ENCODE data around the gene RRP9. TPM values are rescaled to one million over a fixed set of nuclear protein-coding genes. Genes with fewer than 3 reads are reported as not detected.

RRP9 gene
- total RNA-seq, 2 experiments from 2014 or later: 74.0 to 83.0 TPM

GRCh38 chr3:51954105-51954504 is 12.4 kb upstream of the RRP9 start:
- Mint-ChIP-seq H3K9me3 (no peaks in the 10 kb centered on the region), H3K27ac (no peak overlapping the region), H3K4me1 (no peaks in the 10 kb centered on the region), H3K27me3 (peaks cover 33% of the 10 kb centered on the region), H3K4me3 (no peak overlapping the region), H3K36me3 (no peaks in the 10 kb centered on the region)
- DNase-seq: no peak

GRCh38 chr3:51953445-51953844 is 11.7 kb upstream of the RRP9 start:
- no peaks in the 10 kb centered on the region for H3K9me3 Mint-ChIP-seq
- no peaks in the 10 kb centered on the region for H3K36me3 Mint-ChIP-seq

GRCh38 chr3:51950899-51951298 is 9.2 kb upstream of the RRP9 start:
- no peak for DNase-seq
- Mint-ChIP-seq H3K9me3 (no peaks in the 10 kb centered on the region), H3K4me1 (no peaks in the 10 kb centered on the region), H3K36me3 (no peaks in the 10 kb centered on the region), H3K27ac (no peak overlapping the region), H3K4me3 (no peak overlapping the region), H3K27me3 (peaks cover 27% of the 10 kb centered on the region)

More at GRCh38 chr3:51953445-51953844, 11.7 kb upstream of the RRP9 start:
- Mint-ChIP-seq H3K27me3 (peaks cover 33% of the 10 kb centered on the region), H3K27ac (no peak overlapping the region), H3K4me3 (no peak overlapping the region), H3K4me1 (no peaks in the 10 kb centered on the region)
- no peak for DNase-seq

- H3K9me3 Mint-ChIP-seq: no peaks in the 10 kb centered on the region
- no peak for DNase-seq
- no peaks in the 10 kb centered on the region for H3K4me1 Mint-ChIP-seq
- no peak overlapping the region for H3K4me3 Mint-ChIP-seq
- H3K36me3 Mint-ChIP-seq: no peaks in the 10 kb centered on the region
- peaks cover 13% of the 10 kb centered on the region for H3K27me3 Mint-ChIP-seq
- no peak overlapping the region for H3K27ac Mint-ChIP-seq
These were observed 7.4 kb upstream of the RRP9 start for GRCh38 chr3:51949121-51949520.

- Mint-ChIP-seq H3K27ac (no peak overlapping the region), H3K4me3 (no peak overlapping the region), H3K27me3 (peaks cover 3% of the 10 kb centered on the region), H3K9me3 (no peaks in the 10 kb centered on the region), H3K4me1 (peaks cover under 1% of the 10 kb centered on the region), H3K36me3 (no peaks in the 10 kb centered on the region)
- no peak for DNase-seq
These were observed 6.4 kb upstream of the RRP9 start for GRCh38 chr3:51948016-51948580.

- Mint-ChIP-seq H3K27me3 (no peaks in the 10 kb centered on the region), H3K27ac (no peak overlapping the region), H3K9me3 (no peaks in the 10 kb centered on the region), H3K4me3 (no peak overlapping the region), H3K36me3 (peaks cover 2% of the 10 kb centered on the region), H3K4me1 (peaks cover 3% of the 10 kb centered on the region)
- DNase-seq: no peak
These were observed 5.7 kb upstream of the RRP9 start for GRCh38 chr3:51947215-51947900.

GRCh38 chr3:51946796-51947195 is 5.1 kb upstream of the RRP9 start:
- H3K27me3 Mint-ChIP-seq: no peaks in the 10 kb centered on the region
- H3K4me1 Mint-ChIP-seq: peaks cover 3% of the 10 kb centered on the region
- H3K9me3 Mint-ChIP-seq: no peaks in the 10 kb centered on the region
- peaks cover 2% of the 10 kb centered on the region for H3K36me3 Mint-ChIP-seq
- H3K4me3 Mint-ChIP-seq: no peak overlapping the region
- DNase-seq: no peak
- no peak overlapping the region for H3K27ac Mint-ChIP-seq

- H3K4me3 Mint-ChIP-seq: no peak overlapping the region
- peaks cover 2% of the 10 kb centered on the region for H3K36me3 Mint-ChIP-seq
- no peaks in the 10 kb centered on the region for H3K27me3 Mint-ChIP-seq
- peaks cover 5% of the 10 kb centered on the region for H3K4me1 Mint-ChIP-seq
- H3K27ac Mint-ChIP-seq: no peak overlapping the region
- no peaks in the 10 kb centered on the region for H3K9me3 Mint-ChIP-seq
- no peak for DNase-seq
These were observed 4.4 kb upstream of the RRP9 start for GRCh38 chr3:51945926-51946705.

- no peak overlapping the region for H3K27ac Mint-ChIP-seq
- no peaks in the 10 kb centered on the region for H3K27me3 Mint-ChIP-seq
- no peak overlapping the region for H3K4me3 Mint-ChIP-seq
- no peaks in the 10 kb centered on the region for H3K9me3 Mint-ChIP-seq
- peaks cover 14% of the 10 kb centered on the region for H3K4me1 Mint-ChIP-seq
- peaks cover 10% of the 10 kb centered on the region for H3K36me3 Mint-ChIP-seq
- no peak for DNase-seq
These were observed 3.5 kb upstream of the RRP9 start for GRCh38 chr3:51945031-51945840.

- no peak for DNase-seq
- no peaks in the 10 kb centered on the region for H3K9me3 Mint-ChIP-seq
- peaks cover 15% of the 10 kb centered on the region for H3K36me3 Mint-ChIP-seq
- H3K27me3 Mint-ChIP-seq: no peaks in the 10 kb centered on the region
- H3K4me3 Mint-ChIP-seq: no peak overlapping the region
- H3K27ac Mint-ChIP-seq: no peak overlapping the region
- H3K4me1 Mint-ChIP-seq: peaks cover 20% of the 10 kb centered on the region
These were observed 2.8 kb upstream of the RRP9 start for GRCh38 chr3:51944451-51945021.

- peaks cover 19% of the 10 kb centered on the region for H3K36me3 Mint-ChIP-seq
- H3K4me3 Mint-ChIP-seq: no peak overlapping the region
- H3K4me1 Mint-ChIP-seq: peaks cover 25% of the 10 kb centered on the region
- no peaks in the 10 kb centered on the region for H3K27me3 Mint-ChIP-seq
- H3K9me3 Mint-ChIP-seq: no peaks in the 10 kb centered on the region
- no peak for DNase-seq
- H3K27ac Mint-ChIP-seq: no peak overlapping the region
These were observed 2.0 kb upstream of the RRP9 start for GRCh38 chr3:51943451-51944391.

- Mint-ChIP-seq H3K9me3 (no peaks in the 10 kb centered on the region), H3K27ac (peak overlapping the region; percentile 87), H3K36me3 (peaks cover 19% of the 10 kb centered on the region), H3K4me3 (peak overlapping the region; percentile 85), H3K4me1 (peaks cover 27% of the 10 kb centered on the region), H3K27me3 (no peaks in the 10 kb centered on the region)
- DNase-seq: peak; percentile 72
These were observed 1.1 kb upstream of the RRP9 start for GRCh38 chr3:51942603-51943450.

GRCh38 chr3:51941463-51941797 is 274 bp downstream of the RRP9 start:
- Mint-ChIP-seq H3K36me3 (peaks cover 28% of the 10 kb centered on the region), H3K4me1 (peaks cover 27% of the 10 kb centered on the region), H3K27me3 (no peaks in the 10 kb centered on the region), H3K4me3 (peak overlapping the region; percentile 85), H3K27ac (peak overlapping the region; percentile 64), H3K9me3 (no peaks in the 10 kb centered on the region)
- DNase-seq: no peak
